T-helper 1 cell treated with Interleukin-12 subunit alpha and Interleukin-12 subunit beta and Interleukin-4 antibody, amounts not matched to agents 30 ng/mL and 1 ng/mL, for 36 hours (primary cell): Measurements from ENCODE around the gene OXSM. TPM values are rescaled to one million over a fixed set of nuclear protein-coding genes. Genes with fewer than 3 reads are reported as not detected.

Source experiments
- total RNA-seq: library from RNA; stranded (reverse); gene quantifications from 2 replicates; pipeline ENCODE4 v1.2.3, GENCODE V29; 2022

The OXSM gene
- total RNA-seq, 1 donor from 2014 or later, result 11.8 TPM

Other genes with a start within 250 kb of the OXSM start
- gene TOP2B, start 125.2 kb upstream of the OXSM start, total RNA-seq, result 119 and 123 TPM in 2 replicates
- gene NGLY1, start 6.6 kb upstream of the OXSM start, total RNA-seq, result 57.7 and 61.7 TPM in 2 replicates